GM10248 (cell line): ENCODE measurements around the gene ABCD1.

ENCODE experiments used
- CTCF ChIA-PET: fragments of 300-600 bp; sonication (Branson Sonifier 250); formaldehyde crosslinking; extraction: SDS; loops from one replicate; lab custom pipeline; 2021; ENCODE audit warnings: antibody characterized with exemption; lab: Yijun Ruan, JAX
- POLR2A ChIA-PET: fragments of 350-650 bp; sonication (Branson Sonifier 250); formaldehyde crosslinking; extraction: SDS; loops from one replicate; lab custom pipeline; 2020; ENCODE audit warnings: antibody characterized with exemption; lab: Yijun Ruan, JAX
- DNase-seq: peaks from one replicate; pipeline ENCODE4 v3.0.0; 2012; ENCODE audit errors: extremely low spot score
- CTCF ChIP-seq: IDR thresholded peaks from 2 replicates; pipeline ENCODE4 v1.5.1; 2012; ENCODE audit warnings: mild to moderate bottlenecking, low read depth; ENCODE audit errors: extremely low read depth, missing control alignments, control extremely low read depth

Gene ABCD1

GRCh38 chrX:153766098-153766817, 41.6 kb downstream of the ABCD1 start:
- CTCF ChIA-PET: interaction anchor here (1.0 kb wide), 2 partner anchors 12 to 187 kb away, joined by 3 read pairs; no protein-coding TSS in a partner anchor
- DNase-seq: no peak
- no peak for TF ChIP-seq CTCF
- POLR2A ChIA-PET: no interaction called here

- TF ChIP-seq CTCF: no peak
- ChIA-PET POLR2A (no interaction called here), CTCF (interaction anchor here (1.0 to 1.6 kb wide), 5 partner anchors 11 to 187 kb away, joined by 3 to 6 read pairs (median 3); partner anchors contain the start of gene ARHGAP4)
- no peak for DNase-seq
These were observed 42.4 kb downstream of the ABCD1 start for GRCh38 chrX:153766871-153767673.

GRCh38 chrX:153767674-153768055, 43.0 kb downstream of the ABCD1 start:
- ChIA-PET CTCF (interaction anchor here (1.2 to 1.6 kb wide), 3 partner anchors 14 to 179 kb away, joined by 3 to 6 read pairs (median 5); partner anchors contain the start of gene ARHGAP4), POLR2A (no interaction called here)
- no peak for TF ChIP-seq CTCF
- no peak for DNase-seq

GRCh38 chrX:153768311-153769157, 43.9 kb downstream of the ABCD1 start:
- ChIA-PET CTCF (interaction anchor here (1.2 to 1.6 kb wide), 3 partner anchors 14 to 178 kb away, joined by 3 to 6 read pairs (median 5); partner anchors contain the start of gene ARHGAP4), POLR2A (no interaction called here)
- DNase-seq: no peak
- TF ChIP-seq CTCF: peak; percentile 11

GRCh38 chrX:153769158-153769864, 44.7 kb downstream of the ABCD1 start:
- ChIA-PET POLR2A (no interaction called here), CTCF (interaction anchor here (1.6 kb wide), 1 partner anchor 177 kb away, joined by 6 read pairs; no protein-coding TSS in a partner anchor)
- no peak for DNase-seq
- no peak for TF ChIP-seq CTCF
